Fibroblast of villous mesenchyme (primary cell): ENCODE measurements around the gene SIRT2. TPM values are rescaled to one million over a fixed set of nuclear protein-coding genes. Genes with fewer than 3 reads are reported as not detected.
"Not testable (repeated sequence)": the region's sequence is repeated elsewhere in the genome, so short reads cannot be mapped to it uniquely, and the experiment has no call there.

Experiments
- DNase-seq: peaks from one replicate; pipeline ENCODE4 v3.0.0-alpha.2; 2010; ENCODE audit warnings: low read depth
- H3K4me3 ChIP-seq: 2 replicates; pipeline ENCODE4 v1.5.1; 2011; ENCODE audit warnings: low read depth, mild to moderate bottlenecking, low read length
- total RNA-seq: library from RNA; depleted of rRNA; stranded (reverse); fragments of >200 nt; gene quantifications from 2 replicates; pipeline ENCODE4 v1.2.3, GENCODE V29; 2012
- TF ChIP-seq, protein P1 (sequence below): IDR thresholded peaks from 2 replicates; pipeline ENCODE4 v1.5.1; 2012; ENCODE audit warnings: low read depth, mild to moderate bottlenecking, low read length; ENCODE audit not compliant: insufficient read depth

The SIRT2 gene
- total RNA-seq, 1 donor = 45.3 TPM

DNA sequence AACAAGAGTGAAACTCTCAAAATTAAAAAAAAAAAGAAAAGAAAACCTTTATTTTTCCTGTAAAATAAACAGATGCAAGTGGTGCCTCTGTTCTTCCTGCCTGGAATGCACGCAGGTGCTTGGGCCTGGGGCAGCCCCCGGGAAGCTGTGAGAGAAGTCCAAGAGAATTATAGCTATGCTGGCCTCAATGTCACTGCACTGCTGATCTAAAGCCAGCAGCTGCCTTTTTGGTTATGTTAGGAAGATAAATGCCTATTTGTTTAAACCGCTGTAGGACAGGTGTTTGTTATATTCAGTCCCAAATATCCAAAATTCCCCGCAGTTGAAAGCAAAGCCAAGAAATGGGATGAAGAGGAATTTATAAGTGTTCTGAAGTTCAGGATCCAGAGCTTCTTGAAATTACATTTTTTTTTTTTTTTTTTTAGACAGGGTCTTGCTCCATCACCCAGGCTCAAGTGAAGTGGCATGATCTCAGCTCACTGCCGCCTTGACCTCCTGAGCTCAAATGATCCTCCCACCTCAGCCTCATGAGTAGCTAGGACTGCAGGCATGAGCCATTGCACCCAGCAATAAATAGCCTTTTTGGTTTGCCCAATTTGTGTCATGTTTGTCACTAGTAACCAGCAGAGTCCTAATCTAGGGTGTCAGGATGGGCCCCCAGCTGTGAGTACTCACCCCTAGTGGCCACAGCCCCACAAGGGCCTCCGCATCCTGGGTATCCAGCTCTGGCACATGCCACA, 23.6 kb downstream of the SIRT2 start:
- TF ChIP-seq, protein P1, sequence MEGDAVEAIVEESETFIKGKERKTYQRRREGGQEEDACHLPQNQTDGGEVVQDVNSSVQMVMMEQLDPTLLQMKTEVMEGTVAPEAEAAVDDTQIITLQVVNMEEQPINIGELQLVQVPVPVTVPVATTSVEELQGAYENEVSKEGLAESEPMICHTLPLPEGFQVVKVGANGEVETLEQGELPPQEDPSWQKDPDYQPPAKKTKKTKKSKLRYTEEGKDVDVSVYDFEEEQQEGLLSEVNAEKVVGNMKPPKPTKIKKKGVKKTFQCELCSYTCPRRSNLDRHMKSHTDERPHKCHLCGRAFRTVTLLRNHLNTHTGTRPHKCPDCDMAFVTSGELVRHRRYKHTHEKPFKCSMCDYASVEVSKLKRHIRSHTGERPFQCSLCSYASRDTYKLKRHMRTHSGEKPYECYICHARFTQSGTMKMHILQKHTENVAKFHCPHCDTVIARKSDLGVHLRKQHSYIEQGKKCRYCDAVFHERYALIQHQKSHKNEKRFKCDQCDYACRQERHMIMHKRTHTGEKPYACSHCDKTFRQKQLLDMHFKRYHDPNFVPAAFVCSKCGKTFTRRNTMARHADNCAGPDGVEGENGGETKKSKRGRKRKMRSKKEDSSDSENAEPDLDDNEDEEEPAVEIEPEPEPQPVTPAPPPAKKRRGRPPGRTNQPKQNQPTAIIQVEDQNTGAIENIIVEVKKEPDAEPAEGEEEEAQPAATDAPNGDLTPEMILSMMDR = no peak
- no peak overlapping the region for H3K4me3 ChIP-seq
- DNase-seq = no peak

DNA sequence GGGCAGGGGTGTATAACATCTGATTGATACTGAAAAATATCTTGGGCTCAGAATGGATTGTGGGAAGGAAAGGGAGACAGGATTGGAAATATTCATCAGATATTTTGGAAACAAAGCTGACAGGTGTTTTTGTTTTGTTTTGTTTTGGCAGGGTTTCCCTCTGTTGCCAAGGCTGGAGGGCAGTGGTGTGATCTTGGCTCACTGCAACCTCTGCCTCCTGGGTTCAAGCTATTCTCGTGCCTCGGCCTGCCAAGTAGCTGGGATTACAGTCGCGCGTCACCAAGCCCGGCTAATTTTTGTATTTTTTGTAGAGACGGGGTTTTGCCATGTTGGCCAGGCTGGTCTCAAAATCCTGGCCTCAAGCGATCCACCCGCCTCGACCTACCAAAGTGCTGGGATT, 26.0 kb downstream of the SIRT2 start:
- not testable (repeated sequence) for H3K4me3 ChIP-seq, DNase-seq

DNA sequence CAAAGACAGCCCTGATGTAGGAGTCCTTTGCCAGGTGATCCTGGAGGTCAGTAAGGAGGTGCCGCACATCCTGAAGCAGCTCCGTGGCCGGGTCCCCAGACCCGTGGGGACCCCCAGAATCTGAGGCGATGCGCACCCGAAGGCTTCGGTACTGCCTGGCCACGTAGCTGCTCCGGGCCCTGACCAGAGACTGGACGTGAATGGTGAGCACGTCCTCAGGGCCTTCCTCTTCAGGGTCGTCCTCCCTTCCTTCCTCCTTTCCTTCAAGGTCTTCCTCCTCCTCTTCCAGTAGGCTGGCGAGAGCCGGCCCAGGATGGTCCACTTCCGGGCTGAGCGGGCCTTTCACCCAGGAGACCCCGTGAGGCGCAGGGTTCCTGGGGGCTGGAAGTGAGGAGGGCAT, 28.8 kb downstream of the SIRT2 start:
- TF ChIP-seq, protein P1 = no peak
- no peak overlapping the region for H3K4me3 ChIP-seq
- DNase-seq = no peak

DNA sequence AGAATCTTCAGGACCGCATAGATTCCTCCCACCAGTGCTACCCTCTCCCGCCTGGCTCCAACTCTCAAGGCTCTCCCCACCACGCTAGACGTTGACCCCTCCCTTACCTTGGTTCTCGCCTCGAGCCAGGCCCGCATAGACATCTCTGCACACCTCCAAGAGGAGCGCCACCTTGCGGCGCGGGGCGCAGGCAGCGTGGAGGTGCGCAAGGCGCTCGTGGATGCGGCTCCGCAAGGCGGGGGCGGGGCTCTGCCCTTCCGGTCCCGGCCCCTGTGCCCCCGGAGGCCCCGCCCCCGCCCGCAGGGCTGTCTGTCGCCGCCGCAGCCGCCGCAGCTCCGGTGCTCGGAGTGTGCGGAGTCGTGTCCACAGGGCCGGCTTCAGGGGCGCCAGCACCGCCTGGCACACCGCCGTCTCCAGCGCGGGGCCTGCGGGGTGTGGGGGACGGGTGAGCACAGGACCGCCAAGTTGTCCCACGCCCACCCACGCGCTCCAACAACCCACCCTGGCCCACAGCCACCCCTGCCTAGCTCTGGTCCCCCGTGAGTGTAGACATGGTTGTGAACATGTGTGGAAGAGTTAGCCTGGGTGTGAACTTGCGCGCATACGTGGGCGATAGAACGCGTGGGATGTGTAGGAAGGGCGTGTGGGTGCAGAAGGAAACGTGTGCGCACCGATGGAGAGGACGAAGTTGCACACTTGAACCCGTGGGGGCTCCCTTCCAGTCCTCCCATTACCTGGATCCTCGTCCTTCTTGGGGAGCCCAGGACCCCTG, 29.4 kb downstream of the SIRT2 start:
- H3K4me3 ChIP-seq = peak overlapping the region; percentile 53
- peak; percentile 72 for DNase-seq
- TF ChIP-seq, protein P1 = peak; percentile 79

DNA sequence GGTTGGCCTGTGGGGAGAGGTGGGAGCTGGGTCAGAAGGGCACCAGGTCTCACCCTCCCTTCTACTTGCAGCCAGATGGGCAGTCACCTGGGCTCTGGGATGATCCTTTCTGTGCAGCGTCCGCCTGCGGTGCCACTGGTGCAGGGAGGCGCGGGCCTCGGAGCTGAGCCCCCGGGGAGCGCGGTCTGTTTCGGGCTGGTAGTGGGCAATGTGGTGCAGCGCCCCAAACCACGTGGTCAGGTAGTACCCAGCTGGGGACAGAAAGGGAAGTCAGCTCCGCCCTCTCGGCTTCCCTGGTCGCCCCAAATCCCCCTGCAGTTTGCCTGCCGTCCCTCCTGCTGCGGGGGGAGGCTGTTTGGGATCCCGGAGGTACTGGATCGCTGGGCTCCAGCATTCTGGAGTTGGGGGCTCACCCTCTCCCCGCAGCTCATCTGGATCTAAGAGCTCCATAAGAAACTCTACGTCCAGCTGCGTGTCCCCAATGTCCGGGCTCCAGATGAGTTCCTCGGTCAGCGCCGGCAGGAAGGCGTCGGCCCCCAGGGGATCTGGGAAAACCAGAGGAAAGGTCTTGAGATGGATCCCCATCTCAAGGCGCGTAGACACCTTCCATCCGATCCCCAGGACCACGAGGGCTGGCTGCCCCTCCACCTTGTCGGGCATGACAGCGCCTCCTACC, 30.1 kb downstream of the SIRT2 start:
- TF ChIP-seq, protein P1 = no peak
- no peak for DNase-seq
- peak overlapping the region; percentile 53 for H3K4me3 ChIP-seq

DNA sequence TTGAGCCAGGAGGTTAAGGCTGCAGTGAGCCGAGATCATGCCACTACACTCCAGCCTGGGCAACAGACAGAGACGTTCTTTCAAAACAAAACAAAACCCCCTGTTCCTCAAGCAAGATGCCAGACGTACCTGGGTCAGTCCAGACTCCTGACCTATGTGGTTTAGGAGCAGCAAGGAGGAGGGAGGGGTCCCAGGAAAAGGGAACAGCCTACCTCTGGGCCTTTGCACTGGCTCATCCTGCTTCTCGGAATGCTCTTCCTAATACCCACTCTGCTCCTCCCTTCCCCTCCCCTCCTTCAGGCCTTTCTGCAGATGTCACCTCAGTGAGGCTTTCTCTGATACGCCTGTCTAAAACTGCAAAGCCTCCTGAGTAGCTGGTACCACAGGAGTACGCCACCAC, 30.9 kb downstream of the SIRT2 start:
- no peak for DNase-seq
- no peak overlapping the region for H3K4me3 ChIP-seq
- TF ChIP-seq, protein P1 = no peak

DNA sequence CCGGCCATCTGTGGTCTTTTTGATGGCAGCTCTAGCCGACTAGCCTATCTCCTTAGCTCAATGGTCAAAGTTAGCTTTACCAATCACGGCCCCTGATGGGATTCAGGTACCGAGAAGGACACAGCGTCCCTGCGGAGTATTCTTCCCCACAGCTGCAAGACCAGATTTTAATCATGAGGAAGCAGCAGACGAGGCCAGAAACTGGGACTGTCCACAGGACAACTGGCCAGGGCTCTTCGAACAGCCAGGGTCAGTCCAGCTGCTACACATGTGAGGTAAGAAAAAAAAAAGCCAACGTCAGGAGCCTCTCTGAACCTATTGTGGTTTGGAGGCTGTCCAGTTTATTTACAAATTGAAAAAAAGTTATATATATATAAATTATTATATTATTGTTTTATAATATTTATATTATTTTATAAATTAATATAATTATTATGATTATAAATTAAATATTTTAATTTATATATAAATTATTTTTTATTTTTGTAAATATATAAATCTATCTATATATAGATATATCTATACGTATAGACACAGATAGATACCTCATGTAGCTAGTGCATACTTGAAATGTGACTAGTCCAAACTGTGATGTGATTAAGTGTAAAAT, 32.1 kb downstream of the SIRT2 start:
- TF ChIP-seq, protein P1 = no peak
- DNase-seq = no peak
- no peak overlapping the region for H3K4me3 ChIP-seq
